GM19025 (cell line): ENCODE measurements around the gene ESR1.
"Not testable (repeated sequence)": the region's sequence is repeated elsewhere in the genome, so short reads cannot be mapped to it uniquely, and the experiment has no call there.

ENCODE experiments used
- ATAC-seq: cut with Tn5 transposase; IDR thresholded peaks from one replicate; pipeline ENCODE4 v1.9.1; 2021; ENCODE audit warnings: mild to moderate bottlenecking, low read depth, moderate library complexity; ENCODE audit not compliant: unreplicated experiment

The ESR1 gene

DNA sequence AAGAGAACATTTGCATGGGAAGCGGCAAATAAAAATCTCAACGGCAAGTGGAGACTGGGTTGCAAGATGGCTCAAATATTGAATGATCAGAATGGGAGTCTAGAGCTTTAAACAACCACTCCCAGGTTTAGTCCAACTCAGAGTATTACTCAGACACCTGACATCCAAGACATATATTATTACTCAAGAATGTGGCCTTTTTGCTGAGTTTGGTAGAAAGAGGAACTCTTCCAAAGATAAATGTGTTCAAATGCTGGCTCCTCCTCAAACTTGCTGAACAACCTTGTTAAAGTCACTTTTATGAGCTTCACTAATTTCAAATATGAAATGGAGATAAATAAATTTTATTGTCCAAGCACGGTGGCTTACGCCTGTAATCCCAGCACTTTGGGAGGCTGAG lies 77.8 kb downstream of the ESR1 start:
- no peak for ATAC-seq

DNA sequence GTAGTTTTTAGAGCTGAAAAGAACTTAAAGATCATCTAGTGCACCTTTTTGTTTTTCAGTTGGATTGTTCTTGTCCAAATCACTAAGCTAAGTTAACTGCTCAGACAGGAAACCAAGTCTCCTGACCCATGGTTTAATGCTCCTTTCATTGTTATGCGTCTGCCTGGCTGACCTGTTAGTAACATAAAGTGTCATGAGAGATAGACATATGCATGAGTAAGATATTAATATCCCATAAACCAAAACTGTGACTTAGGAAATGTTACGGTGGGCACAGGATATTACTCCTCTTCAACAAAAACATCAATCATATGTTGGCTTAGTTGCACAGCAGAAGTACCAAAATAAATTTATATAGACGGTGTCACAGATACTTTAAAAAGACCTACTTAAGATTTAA lies 84.0 kb downstream of the ESR1 start:
- no peak for ATAC-seq

DNA sequence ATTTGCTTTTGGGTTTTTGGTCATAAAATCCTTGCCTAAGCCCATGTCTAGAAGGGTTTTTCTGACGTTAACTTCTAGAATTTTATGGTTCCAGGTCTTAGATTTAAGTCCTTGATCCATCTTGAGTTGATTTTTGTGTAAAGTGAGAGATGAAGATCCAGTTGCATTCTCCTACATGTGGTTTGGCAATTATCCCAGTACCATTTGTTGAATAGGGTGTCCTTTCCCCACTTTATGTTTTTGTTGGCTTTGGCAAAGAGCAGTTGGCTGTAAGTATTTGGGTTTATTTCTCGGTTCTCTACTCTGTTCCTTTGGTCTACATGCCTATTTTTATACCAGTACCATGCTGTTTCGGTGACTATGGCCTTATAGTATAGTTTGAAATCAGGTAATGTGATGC lies 86.9 kb downstream of the ESR1 start:
- ATAC-seq = not testable (repeated sequence)

DNA sequence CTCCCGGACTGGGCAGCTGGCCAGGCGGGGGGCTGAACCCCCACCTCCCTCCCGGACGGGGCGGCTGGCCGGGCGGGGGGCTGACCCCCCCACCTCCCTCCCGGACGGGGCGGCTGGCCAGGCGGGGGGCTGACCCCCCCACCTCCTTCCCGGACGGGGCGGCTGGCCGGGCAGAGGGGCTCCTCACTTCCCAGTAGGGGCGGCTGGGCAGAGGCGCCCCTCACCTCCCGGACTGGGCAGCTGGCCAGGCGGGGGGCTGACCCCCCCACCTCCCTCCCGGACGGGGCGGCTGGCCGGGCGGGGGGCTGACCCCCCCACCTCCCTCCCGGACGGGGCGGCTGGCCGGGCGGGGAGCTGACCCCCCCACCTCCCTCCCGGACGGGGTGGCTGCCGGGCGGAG lies 91.7 kb downstream of the ESR1 start:
- not testable (repeated sequence) for ATAC-seq

DNA sequence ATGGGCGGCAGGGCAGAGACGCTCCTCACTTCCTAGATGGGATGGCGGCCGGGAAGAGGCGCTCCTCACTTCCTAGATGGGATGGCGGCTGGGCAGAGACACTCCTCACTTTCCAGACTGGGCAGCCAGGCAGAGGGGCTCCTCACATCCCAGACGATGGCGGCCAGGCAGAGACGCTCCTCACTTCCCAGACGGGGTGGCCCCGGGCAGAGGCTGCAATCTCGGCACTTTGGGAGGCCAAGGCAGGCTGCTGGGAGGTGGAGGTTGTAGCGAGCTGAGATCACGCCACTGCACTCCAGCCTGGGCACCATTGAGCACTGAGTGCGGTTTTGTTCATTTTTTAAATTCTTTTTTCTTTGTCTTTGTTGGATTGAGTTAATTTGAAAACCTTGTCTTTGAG lies 92.3 kb downstream of the ESR1 start:
- ATAC-seq = not testable (repeated sequence)

DNA sequence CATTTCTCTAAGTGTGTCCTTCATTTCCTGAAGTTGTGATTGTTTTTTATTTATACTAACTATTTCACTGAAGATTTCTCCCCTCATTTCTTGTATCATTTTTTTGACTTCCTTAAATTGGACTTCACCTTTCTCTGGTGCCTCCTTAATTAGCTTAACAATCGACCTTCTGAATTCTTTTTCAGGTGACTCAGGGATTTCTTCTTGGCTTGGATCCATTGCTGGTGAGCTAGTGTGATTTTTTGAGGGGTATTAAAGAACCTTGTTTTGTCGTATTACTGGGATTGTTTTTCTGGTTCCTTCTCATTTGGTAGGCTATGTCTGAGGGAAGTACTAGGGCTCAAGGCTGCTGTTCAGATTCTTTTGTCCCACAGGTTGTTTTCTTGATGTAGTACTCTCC lies 92.8 kb downstream of the ESR1 start:
- ATAC-seq = no peak

DNA sequence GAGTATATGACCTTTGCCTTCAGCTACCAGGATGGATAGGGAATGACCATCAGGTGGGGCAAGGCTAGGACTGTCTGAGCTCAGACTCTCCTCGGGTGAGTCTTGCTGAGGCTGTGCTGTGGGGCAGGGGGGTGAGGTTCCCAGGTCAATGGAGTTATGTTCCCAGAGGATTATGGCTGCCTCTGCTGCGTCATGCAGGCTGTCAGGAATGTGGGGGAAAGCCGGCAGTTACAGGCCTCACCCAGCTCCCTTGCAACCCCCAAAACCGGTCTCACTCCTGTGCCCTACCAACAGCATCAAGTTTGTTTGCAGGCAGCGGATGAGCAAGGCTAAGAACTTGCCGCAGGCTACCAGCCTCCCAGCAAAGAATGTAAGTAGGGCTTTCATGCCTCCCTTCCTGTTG lies 93.5 kb downstream of the ESR1 start:
- ATAC-seq = no peak

DNA sequence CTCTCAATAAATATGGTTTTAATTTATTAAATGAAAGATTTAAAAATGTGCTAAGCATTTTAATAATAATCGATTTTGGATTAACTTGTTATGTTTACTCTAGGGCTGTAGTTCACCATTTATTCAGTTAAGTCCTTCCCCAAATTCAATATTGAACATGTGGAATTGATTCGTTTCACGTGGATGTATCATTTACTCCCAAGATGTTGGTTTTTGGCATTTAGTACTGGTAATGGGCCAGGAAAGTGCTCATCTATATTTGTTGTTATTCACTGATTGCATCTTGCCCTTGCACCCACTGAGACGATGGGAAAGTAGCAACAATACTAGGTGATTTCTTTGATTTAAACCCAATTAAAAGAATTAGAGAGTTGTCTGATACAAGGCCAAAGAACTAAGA lies 97.1 kb downstream of the ESR1 start:
- ATAC-seq = no peak

DNA sequence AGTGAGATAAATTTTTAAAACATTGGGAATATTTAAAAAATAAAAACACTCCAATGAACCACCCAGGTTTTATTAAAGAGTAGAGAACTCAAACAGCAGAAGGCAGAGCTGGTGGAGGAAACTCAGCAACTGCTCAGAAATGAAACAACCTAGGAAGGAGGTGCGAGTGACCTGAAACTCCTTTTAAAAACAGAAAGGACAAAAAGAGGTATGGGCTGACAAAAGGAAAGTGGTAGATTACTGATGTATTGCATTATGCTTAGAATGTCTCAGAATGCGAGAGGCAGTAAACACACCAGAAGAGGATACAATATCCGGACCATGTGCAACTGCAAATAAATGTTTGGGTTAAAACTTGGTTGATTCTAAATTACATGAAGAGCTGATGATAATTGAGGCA lies 97.6 kb downstream of the ESR1 start:
- ATAC-seq = no peak

DNA sequence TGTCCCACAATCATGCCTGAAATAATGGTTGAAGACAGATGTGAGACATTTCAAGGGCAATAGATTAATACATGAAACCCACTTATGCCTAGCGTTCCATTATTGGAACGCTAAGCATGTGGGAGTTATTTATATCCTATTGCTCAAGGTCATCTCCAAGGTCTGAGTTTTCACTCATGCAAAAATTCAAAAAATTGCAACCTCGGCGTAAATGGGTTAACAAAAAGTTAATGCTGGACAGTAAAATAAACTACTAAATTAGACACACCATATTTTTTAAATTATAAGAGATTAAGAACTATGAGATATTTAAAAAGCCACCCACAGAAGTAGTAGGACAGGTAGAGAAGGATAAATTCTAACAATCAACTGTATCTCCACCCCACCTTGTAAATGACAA lies 98.4 kb downstream of the ESR1 start:
- ATAC-seq = no peak

DNA sequence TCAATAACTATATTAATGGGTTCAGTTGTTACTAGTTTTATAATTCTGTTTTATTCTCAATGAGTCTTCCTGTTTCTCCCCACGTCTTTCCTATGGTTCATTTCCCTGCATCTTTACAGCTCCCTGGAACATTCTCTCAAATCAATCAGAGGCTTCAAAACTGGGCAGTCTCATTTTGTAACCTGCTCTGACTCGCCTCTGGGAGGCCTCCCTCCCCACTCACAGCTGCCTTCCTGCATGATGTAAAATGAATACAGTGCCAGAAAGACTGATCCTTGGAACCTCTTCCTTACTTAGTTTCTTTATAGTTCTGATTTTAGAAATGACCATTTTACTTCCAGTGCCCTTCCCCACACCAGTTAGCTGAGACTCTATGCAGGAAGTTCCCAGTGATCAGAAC lies 103.9 kb downstream of the ESR1 start:
- no peak for ATAC-seq

DNA sequence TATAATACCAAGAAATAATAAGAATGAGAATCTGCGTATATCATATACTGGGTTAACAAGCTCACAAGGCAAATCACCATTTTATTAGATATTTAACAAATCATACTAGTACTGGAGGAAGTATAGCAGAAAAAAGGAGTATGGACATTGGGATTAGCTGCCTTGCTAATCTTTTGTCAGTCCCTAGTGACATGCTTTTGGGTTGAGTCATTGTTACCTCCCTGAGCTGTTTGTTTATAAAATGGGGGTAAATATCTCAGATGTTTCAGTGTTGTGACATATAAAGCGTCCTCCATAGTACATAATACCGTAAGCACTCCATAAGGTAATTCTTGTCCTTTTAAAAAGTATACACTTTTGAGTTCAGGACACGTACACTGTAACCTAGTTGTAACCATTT lies 107.0 kb downstream of the ESR1 start:
- no peak for ATAC-seq

DNA sequence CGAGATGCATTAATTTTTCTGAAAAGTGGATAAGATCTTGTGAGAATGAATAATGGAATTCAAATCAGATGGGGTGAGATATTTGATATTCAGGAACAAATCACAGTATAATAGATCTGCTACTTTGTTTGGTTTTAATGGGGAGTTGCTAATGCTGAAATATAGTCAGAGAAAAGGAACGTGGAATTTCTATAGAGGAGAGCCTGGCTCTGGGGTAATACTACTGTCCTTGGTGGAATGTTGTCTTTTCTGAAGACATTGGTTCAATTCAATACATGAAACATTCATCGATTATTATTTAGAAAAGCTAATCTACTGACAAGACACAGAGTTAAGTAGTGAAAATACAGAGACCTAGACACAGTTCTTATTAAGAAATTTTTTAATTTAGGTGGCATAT lies 108.6 kb downstream of the ESR1 start:
- ATAC-seq = no peak

DNA sequence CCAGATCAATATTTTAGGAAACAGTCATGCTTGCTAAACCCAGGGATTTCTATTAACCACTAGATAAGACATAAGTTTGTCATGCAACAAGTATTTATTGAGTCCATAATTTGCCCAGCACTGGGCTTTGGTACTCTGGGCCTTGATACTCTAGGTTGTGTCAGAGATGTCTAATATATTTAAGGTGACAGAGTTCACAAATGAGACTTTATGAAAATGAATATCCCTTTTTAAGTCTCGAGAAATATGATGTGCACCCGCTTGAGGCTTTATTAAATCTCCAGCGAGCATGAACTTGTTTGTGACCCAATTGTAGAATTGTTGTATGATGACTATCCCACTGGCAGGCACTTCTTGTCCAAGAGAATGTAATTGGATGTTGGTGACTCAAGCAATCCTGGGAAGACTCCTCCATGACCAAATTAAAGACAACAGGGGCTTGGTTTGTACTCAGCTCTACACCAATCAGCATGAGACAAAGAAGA lies 109.2 kb downstream of the ESR1 start:
- no peak for ATAC-seq

DNA sequence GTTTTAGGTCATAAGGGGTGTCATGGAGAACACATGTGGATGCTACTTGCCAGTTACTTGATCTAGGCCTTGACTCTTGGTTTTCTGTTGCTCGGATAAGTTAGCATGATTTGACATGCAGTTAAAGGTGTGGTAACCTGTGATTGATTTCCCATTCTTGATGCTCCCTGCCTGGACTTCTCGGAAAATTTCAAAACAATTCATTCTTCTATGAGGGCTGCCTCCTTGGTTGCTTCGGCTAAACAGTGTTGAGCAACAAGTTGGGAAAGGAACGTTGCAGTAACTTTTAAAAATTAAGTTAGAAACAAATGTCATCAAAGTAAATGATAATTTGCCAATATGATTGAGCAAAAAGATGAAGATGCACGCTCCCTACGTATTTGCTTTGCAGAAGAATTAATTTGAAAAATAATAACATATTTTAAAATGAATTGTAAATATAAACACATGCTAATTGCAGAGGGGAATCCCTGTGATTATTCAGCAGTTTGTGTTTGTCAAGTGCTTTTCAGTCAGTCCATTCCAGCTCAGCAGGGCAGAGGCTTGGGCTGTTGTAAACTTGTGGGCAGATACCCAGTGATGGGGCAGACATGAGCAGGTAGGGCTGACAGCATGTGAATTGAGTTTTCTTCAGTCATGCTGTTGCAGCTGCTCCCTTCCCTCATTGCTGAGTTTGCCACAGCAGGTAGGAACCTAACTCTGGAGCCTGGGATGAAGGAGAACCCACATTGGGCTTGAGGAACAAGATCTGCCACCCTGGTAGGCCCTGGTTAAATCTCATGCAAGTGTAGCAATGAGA lies 110.2 kb downstream of the ESR1 start:
- ATAC-seq = no peak

DNA sequence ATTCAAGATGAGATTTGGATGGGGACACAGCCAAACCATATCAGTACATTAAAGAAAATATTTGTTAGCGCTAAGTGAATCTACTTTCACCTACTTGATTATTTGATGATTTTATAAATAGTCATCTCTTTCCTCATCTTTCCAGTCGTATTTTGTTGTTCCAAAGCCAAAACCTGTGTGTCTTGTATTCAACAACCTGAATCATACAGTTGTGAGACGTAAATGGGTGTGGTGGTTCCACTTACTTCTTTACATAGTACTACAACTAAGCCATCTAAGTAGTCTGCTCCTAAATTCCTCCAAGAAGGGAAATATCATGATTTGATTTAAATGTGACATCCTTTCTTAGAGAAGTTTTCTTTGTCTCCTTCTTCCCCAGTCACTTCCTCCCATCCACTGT lies 132.8 kb downstream of the ESR1 start:
- no peak for ATAC-seq

DNA sequence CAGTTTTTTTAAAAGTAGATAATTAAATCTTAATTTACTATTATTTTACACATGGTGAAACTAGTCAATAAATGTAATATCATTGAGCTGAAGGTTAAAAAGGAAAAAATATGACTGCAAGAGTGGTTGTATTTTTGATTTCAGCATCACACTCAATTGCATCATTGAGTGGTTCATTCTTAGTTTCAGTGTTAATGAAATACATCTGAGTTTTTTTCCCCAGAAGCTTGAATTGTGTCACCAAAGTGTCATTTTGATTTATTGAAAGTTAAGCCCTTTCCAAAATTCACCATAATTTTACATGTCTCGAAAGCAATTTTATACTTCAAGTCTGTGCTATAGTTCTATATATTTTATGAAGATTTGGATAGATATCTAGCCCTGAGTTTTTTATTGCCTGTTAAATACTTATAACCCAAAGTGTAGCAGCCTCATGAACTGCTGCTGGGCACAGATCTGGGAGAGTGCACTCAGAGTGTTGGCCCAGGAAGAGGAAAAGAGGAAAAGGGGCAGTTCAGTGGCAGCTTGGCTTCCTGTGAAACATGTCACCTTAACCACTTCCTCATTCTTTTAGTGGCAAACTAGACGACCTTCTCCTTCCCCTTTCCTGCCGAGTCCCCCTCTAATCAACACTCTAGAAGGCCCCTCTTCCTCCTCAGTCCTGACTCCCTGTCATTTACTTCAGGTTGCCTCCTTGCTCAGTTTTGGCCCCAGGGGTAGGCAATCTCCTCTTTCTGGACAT lies 140.7 kb downstream of the ESR1 start:
- ATAC-seq = no peak

DNA sequence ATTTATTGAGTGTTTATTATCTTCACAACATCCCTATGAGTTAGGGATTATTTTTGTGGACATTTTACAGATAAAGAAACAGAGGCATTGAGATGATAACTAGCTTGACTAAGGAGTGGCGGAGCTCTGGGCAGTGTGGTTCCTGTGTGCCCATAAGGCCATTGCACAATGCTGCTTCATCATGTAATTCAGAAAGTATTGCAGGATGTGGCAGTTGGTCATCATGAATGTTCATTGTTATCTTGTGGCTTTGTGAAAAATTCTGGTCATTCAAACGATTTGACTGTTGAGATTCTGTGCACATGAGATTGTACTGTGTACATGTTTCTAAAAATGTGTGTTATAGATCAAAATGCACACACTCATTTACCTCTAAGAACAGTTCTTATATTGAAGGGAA lies 150.8 kb downstream of the ESR1 start:
- no peak for ATAC-seq

DNA sequence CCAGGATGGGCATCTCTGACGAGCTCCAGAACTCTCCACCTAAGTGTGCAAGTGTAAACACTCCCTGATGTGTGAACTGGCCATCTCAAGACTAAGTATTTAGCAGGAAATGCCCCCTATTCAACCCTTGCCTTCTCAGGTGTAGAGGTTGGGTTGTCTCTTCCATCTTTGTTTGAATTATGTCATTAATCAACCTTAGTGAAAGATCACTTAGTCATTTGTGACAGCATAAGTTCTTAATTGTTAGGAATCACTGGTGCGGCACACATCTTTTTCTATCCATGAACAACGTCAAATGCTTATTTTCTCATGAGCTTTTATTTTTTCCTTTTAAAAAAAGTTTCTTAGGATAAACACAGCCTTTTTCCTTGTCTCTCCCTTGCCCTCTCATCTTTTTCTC lies 151.6 kb downstream of the ESR1 start:
- ATAC-seq = no peak

DNA sequence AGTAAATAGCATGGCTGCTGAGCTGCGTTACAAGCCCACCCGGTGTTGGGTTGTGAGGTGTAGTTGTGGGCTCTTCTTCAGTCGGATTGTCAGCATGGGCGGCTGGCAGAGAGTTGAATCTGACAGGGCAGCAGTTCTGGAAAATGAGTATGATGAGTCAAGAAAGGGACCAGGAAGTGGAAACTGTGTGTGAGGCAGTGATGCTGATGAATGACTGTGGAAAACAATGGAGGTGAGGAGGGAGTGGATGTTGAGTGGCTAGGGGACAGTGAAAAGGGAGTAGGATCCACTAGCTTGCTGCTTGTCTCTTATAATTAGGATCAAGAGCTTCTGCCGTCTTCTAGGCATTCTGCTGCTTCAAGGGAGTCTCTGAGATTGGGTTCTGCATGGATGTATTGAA lies 154.3 kb downstream of the ESR1 start:
- ATAC-seq = no peak

DNA sequence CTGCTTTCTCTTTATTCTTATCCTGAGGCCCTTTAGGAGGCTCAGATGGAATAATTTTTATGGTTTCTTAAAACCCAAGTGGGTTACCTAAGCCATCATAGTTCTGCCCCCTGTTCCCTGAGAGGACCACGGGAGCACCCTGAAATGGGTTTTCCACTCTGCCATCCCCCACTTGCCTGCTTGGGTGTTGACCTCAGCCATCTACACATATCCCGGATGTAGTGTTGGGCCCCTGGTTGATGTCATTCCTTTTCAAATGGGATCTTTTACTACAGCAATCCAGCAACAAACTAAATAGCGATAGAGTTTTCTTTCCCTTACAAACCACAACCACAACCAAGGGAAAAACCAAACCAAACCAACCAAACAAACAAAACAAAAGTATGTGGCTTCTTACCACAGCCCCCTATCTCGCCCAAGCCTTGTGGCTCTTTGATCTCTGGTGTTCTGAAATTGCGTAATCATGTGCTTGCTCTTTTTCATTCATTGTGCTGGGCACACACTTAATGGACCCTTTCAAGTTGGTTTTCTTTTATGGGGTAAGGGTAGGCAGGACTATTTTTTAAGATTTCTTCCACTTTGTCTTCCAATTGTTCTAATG lies 154.9 kb downstream of the ESR1 start:
- ATAC-seq = no peak

DNA sequence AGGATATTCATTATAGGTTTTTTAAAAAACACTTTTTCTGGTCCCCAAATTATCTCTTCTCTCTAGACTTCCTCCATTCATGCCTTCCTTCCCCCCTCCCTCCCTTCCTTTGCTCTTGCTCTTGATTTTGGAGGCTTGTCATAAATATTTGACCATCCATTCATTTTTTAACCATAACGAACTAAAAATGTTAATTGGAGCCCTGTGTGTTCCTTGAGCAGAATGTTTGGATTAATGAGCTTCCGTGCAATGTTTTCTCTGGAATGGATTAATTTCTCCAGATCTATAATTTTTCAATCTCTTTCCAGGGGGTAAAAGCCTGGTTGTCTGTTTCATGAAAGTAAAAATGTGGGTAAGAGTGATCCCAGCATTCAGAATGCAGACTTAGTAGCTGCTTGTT lies 155.5 kb downstream of the ESR1 start:
- no peak for ATAC-seq
